Peyer's patch (tissue), 4 donors: ENCODE data around the gene STYXL1.

ENCODE experiments used
- CTCF ChIP-seq, 6 experiments: fragments of 450-650 bp in 4 of 6; fragments of 200-600 bp in 2 of 6; sonication (generic) in 1 of 6; IDR thresholded peaks; one replicate each; pipeline ENCODE4 v1.5.1; 2017 to 2019; ENCODE audit warnings: antibody characterized with exemption in 6 of 6, mild to moderate bottlenecking in 3 of 6, moderate library complexity in 1 of 6
- POLR2A ChIP-seq, 2 donors: fragments of 450-650 bp; IDR thresholded peaks; one replicate each; pipeline ENCODE4 v1.5.1; 2017; ENCODE audit warnings: antibody characterized with exemption in 2 of 2, mild to moderate bottlenecking in 2 of 2, moderate library complexity in 2 of 2

- TF ChIP-seq CTCF (IDR thresholded peaks at IDR 0.05) (peak in 1 of 6 experiments; percentile 10), POLR2A (IDR thresholded peaks at IDR 0.05) (no peak)
Measured at GRCh38 chr7:75979759-75980429, 67.9 kb downstream of the STYXL1 start.
